ENCODE measurements around the gene AKIRIN1.

DNA sequence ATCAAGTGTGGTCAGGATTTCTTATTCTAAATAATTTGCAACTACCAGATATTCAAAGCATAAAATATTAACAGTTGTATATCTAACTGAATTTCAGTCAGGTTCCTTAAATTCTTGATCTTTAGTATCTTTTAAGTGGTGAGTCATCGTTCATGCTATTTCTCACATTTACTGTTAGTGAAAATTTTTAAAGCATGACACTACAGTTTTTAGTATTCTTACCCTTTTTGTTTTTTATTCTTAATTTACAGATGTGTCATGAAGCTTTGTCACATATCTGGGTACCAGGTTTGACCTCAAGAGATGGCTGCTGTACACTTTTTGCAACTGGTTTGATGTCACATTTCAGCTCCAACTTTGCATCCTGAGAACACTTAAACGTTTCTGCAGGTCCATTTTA lies 12.7 kb downstream of the AKIRIN1 start:
- TF ChIP-seq OSR1 (CRISPR knock-in tag; IDR thresholded peaks at IDR 0.05) = no peak
- TF ChIP-seq ZNF70 (CRISPR knock-in tag; IDR thresholded peaks at IDR 0.05) = no peak
- TF ChIP-seq TCF4 (CRISPR knock-in tag; IDR thresholded peaks at IDR 0.05; ENCODE audit: borderline replicate concordance) = no peak
- no peak for TF ChIP-seq PPARA (CRISPR knock-in tag; IDR thresholded peaks at IDR 0.05; ENCODE audit: borderline replicate concordance)
- TF ChIP-seq CSDC2 (CRISPR knock-in tag; IDR thresholded peaks at IDR 0.05) = no peak
- TF ChIP-seq ZNF565 (CRISPR knock-in tag; conservative IDR thresholded peaks at IDR 0.05; ENCODE audit: low read depth) = no peak
- TF ChIP-seq GLIS3 (CRISPR knock-in tag; IDR thresholded peaks at IDR 0.05) = no peak
- no peak for TF ChIP-seq ZFP30 (CRISPR knock-in tag; IDR thresholded peaks at IDR 0.05)

Measured in SK-N-SH treated with all-trans-retinoic acid at 6 μM for 48 hours (cell line).